ENCODE results near the gene SUMO4. TPM values are rescaled to one million over a fixed set of nuclear protein-coding genes. Genes with fewer than 3 reads are reported as not detected.

SUMO4 gene
- total and polyA plus RNA-seq, 2 of the 4 experiments (the other 2 are of a cell fraction) = 2.2 TPM; not detected in 1

GRCh38 chr6:149368065-149368464 lies 32.0 kb upstream of the SUMO4 start:
- no peak overlapping the region for H3K4ac ChIP-seq (ENCODE audit: low read depth, low read length)
- H2BK120ac ChIP-seq (ENCODE audit: low read depth, low read length) = no peak overlapping the region
- no peaks in the 10 kb centered on the region for H3K27me3 ChIP-seq (ENCODE audit: control insufficient read depth, insufficient read depth, low read length)
- H3K36me3 ChIP-seq (ENCODE audit: control insufficient read depth, insufficient read depth, low read length) = peaks cover 6% of the 10 kb centered on the region
- no peak for ATAC-seq (ENCODE audit: low read depth)
- no peak overlapping the region for H3K4me3 ChIP-seq (ENCODE audit: insufficient read depth, low read depth, low read length)
- CTCF ChIA-PET = no interaction called here
- H2AFZ ChIP-seq (replicated peaks; ENCODE audit: low read length, poor library complexity) = no peak overlapping the region
- dilution Hi-C loops (cut with HindIII; ENCODE audit: low sequenced_read_pairs, unreplicated experiment) = no loop called here
- peaks cover 44 to 63% of the 10 kb centered on the region in 2 experiments for H3K79me1 ChIP-seq (ENCODE audit: low read depth in 1 of 2, low read length in 2 of 2)
- H3K9me3 ChIP-seq (ENCODE audit: control insufficient read depth, insufficient read depth, low read length) = no peaks in the 10 kb centered on the region
- H4K20me1 ChIP-seq (ENCODE audit: insufficient read depth, low read length) = peaks cover 55% of the 10 kb centered on the region
- H3K14ac ChIP-seq (replicated peaks; ENCODE audit: low read depth, low read length) = no peak overlapping the region
- no peak for DNase-seq
- H3K23ac ChIP-seq (ENCODE audit: low read depth, low read length) = no peak overlapping the region
- no peak overlapping the region for H3K56ac ChIP-seq (ENCODE audit: extremely low read depth, insufficient read depth, low read length)
- H3K4me1 ChIP-seq (ENCODE audit: control insufficient read depth, insufficient read depth, low read length) = peaks cover 9% of the 10 kb centered on the region
- no peak overlapping the region for H2BK20ac ChIP-seq (ENCODE audit: low read depth, low read length)
- no peak overlapping the region for H3K27ac ChIP-seq (ENCODE audit: insufficient read depth, low read length)
- no peak overlapping the region for H4K8ac ChIP-seq (ENCODE audit: low read depth in 2 of 2, low read length in 2 of 2)
- BruUV-seq (replicated peaks) = no TSS peak
- no peak overlapping the region for H2AK9ac ChIP-seq (replicated peaks; ENCODE audit: low read depth, low read length, poor library complexity)
- no peak overlapping the region for H4K91ac ChIP-seq (ENCODE audit: insufficient read depth, low read depth, low read length)
- H3K4me2 ChIP-seq (ENCODE audit: low read depth, low read length) = no peak overlapping the region
- no peak overlapping the region; the same call in 1 of the 2 replicates for H4K5ac ChIP-seq (ENCODE audit: low read depth, low read length)
- intact Hi-C loops (cut with micrococcal nuclease) = no loop called here
- peaks cover 5% of the 10 kb centered on the region for H3K9me1 ChIP-seq (ENCODE audit: insufficient read depth, low read length)
- no peak overlapping the region for H2BK5ac ChIP-seq (ENCODE audit: low read depth, low read length, poor library complexity, severe bottlenecking)
- WGBS, 2 experiments (ENCODE audit: extremely low coverage in 2 of 2, insufficient read length in 1 of 2) = no CpG with 5 or more reads among the region's 1 CpG
- H3K18ac ChIP-seq (ENCODE audit: low read depth, low read length) = no peak overlapping the region
- POLR2A ChIA-PET (ENCODE audit: unreplicated experiment) = no interaction called here
- TF ChIP-seq MXI1 (IDR thresholded peaks at IDR 0.05; ENCODE audit: borderline replicate concordance, low read depth, low read length) (no peak), CTCF (conservative IDR thresholded peaks at IDR 0.05; ENCODE audit: low read depth, low read length) (no peak), FOS (IDR thresholded peaks at IDR 0.05; ENCODE audit: low read depth, low read length) (no peak), MAZ (IDR thresholded peaks at IDR 0.05; ENCODE audit: borderline replicate concordance, low read depth, low read length) (no peak), CHD1 (IDR thresholded peaks at IDR 0.05; ENCODE audit: low read depth, low read length) (no peak), CEBPB (IDR thresholded peaks at IDR 0.05; ENCODE audit: low read depth, low read length) (no peak), BHLHE40 (IDR thresholded peaks at IDR 0.05; ENCODE audit: low read depth, low read length) (no peak), RCOR1 (IDR thresholded peaks at IDR 0.05; ENCODE audit: insufficient replicate concordance, low read length) (no peak), USF2 (IDR thresholded peaks at IDR 0.05; ENCODE audit: low read depth, low read length) (no peak), RAD21 (IDR thresholded peaks at IDR 0.05; ENCODE audit: low read length) (no peak), NFE2L2 (IDR thresholded peaks at IDR 0.05; ENCODE audit: low read depth, low read length) (no peak), SMC3 (IDR thresholded peaks at IDR 0.05; ENCODE audit: low read depth, low read length) (no peak), RFX5 (IDR thresholded peaks at IDR 0.05; ENCODE audit: low read depth, low read length) (no peak), MAFK (IDR thresholded peaks at IDR 0.05; ENCODE audit: low read depth, low read length) (no peak), POLR2A (IDR thresholded peaks at IDR 0.05; ENCODE audit: low read depth, low read length) (no peak), ELK1 (IDR thresholded peaks at IDR 0.05; ENCODE audit: borderline replicate concordance, low read depth, low read length) (no peak)
- H2AK5ac ChIP-seq (ENCODE audit: low read depth, low read length) = no peak overlapping the region
- H3K9ac ChIP-seq (ENCODE audit: low read depth, low read length) = no peak overlapping the region
- in situ Hi-C loops (cut with MboI; ENCODE audit: low sequenced_read_pairs) = no loop called here
- H2BK15ac ChIP-seq (ENCODE audit: low read depth, low read length) = no peak overlapping the region
